GM23248 (cell line): Measurements from ENCODE around the gene ZMAT3. TPM values are rescaled to one million over a fixed set of nuclear protein-coding genes. Genes with fewer than 3 reads are reported as not detected.

ENCODE experiments used
- DNase-seq: peaks from one replicate; pipeline ENCODE4 v3.0.0-alpha.2; 2015
- H2AFZ ChIP-seq: fragments of 200-600 bp; sonication (generic); 2 replicates; pipeline ENCODE4 v1.6.1; 2016; ENCODE audit warnings: antibody characterized with exemption
- H3F3A ChIP-seq: fragments of 200-600 bp; sonication (generic); 2 replicates; pipeline ENCODE4 v1.6.1; 2016; ENCODE audit warnings: mild to moderate bottlenecking, antibody characterized with exemption, mixed run types; ENCODE audit not compliant: insufficient read depth
- H3K27ac ChIP-seq: fragments of 200-600 bp; sonication (generic); 2 replicates; pipeline ENCODE4 v1.5.1; 2016; ENCODE audit warnings: mild to moderate bottlenecking
- H3K27me3 ChIP-seq: fragments of 200-600 bp; sonication (generic); replicated peaks from 2 replicates; pipeline ENCODE4 v1.6.1; 2016; ENCODE audit warnings: mild to moderate bottlenecking; ENCODE audit not compliant: insufficient read depth
- H3K36me3 ChIP-seq: fragments of 200-600 bp; sonication (generic); 2 replicates; pipeline ENCODE4 v1.6.1; 2016; ENCODE audit warnings: low read depth, mild to moderate bottlenecking
- H3K4me1 ChIP-seq: fragments of 200-600 bp; sonication (generic); 2 replicates; pipeline ENCODE4 v1.6.1; 2016; ENCODE audit warnings: mild to moderate bottlenecking; ENCODE audit not compliant: insufficient read depth
- H3K4me2 ChIP-seq: fragments of 200-600 bp; sonication (generic); one replicate; pipeline ENCODE4 v1.6.1; 2016; ENCODE audit warnings: mild to moderate bottlenecking; ENCODE audit not compliant: unreplicated experiment
- H3K4me3 ChIP-seq: fragments of 200-600 bp; sonication (generic); 2 replicates; pipeline ENCODE4 v1.5.1; 2016; ENCODE audit warnings: mild to moderate bottlenecking
- H3K79me2 ChIP-seq: fragments of 200-600 bp; sonication (generic); 2 replicates; pipeline ENCODE4 v1.6.1; 2016; ENCODE audit warnings: mild to moderate bottlenecking; ENCODE audit not compliant: insufficient read depth
- H3K9ac ChIP-seq: fragments of 200-600 bp; sonication (generic); 2 replicates; pipeline ENCODE4 v1.6.1; 2016; ENCODE audit warnings: mild to moderate bottlenecking
- H3K9me2 ChIP-seq: fragments of 200-600 bp; sonication (generic); 2 replicates; pipeline ENCODE4 v1.6.1; 2016; ENCODE audit warnings: mixed run types, mild to moderate bottlenecking, moderate library complexity; ENCODE audit not compliant: insufficient read depth
- H3K9me3 ChIP-seq: fragments of 200-600 bp; sonication (generic); one replicate; pipeline ENCODE4 v1.6.1; 2017; ENCODE audit warnings: low read depth
- H4K20me1 ChIP-seq: fragments of 200-600 bp; sonication (generic); 2 replicates; pipeline ENCODE4 v1.6.0; 2016; ENCODE audit not compliant: insufficient read depth
- EZH2 ChIP-seq: fragments of 200-600 bp; sonication (generic); IDR thresholded peaks from 2 replicates; pipeline ENCODE4 v1.6.1; 2018; ENCODE audit warnings: antibody characterized with exemption, mild to moderate bottlenecking; ENCODE audit not compliant: insufficient read depth, poor library complexity, severe bottlenecking
- EZH2phosphoT487 ChIP-seq: fragments of 200-600 bp; sonication (generic); IDR thresholded peaks from 2 replicates; pipeline ENCODE4 v1.6.1; 2018; ENCODE audit warnings: antibody characterized with exemption, moderate library complexity, mild to moderate bottlenecking, low read depth; ENCODE audit not compliant: insufficient read depth
- WGBS, 2 experiments: methylation state at CpG; one replicate each; pipeline ENCODE4 v1.1.6; 2015 to 2017; ENCODE audit warnings: low lambda C conversion rate in 2 of 2, low coverage in 1 of 2; ENCODE audit errors: missing lambda C conversion rate in 2 of 2; 5-methylcytosine and 5-hydroxymethylcytosine counted together
- in situ Hi-C: fragments of 300-500 bp; cut with MboI; formaldehyde crosslinking; loops from 2 replicates; pipeline ENCODE4 v1.15.0; 2020
- polyA plus RNA-seq: library from polyadenylated mRNA; unstranded; fragments of >200 nt; fragmentation: Nextera tagmentation; extraction: Ambion mirVana; gene quantifications from 2 replicates; pipeline ENCODE4 v1.2.1, GENCODE V29; 2016
- total RNA-seq: library from RNA; depleted of rRNA; stranded (reverse); fragments of >200 nt; shearing (Covaris generic); gene quantifications from 2 replicates; pipeline ENCODE4 v1.2.3, GENCODE V29; 2014

The ZMAT3 gene
- total and polyA plus RNA-seq, 2 experiments from 2014 or later: 23.6 to 40.1 TPM

- Histone ChIP-seq H3K4me3 (no peak overlapping the region), H3K4me2 (no peak overlapping the region), H4K20me1 (no peaks in the 10 kb centered on the region), H3K36me3 (peaks cover 10% of the 10 kb centered on the region; the same call in 1 of the 2 replicates), H3F3A (no peaks in the 10 kb centered on the region), H2AFZ (no peak overlapping the region), H3K27ac (no peak overlapping the region), H3K9me2 (no peaks in the 10 kb centered on the region), H3K4me1 (no peaks in the 10 kb centered on the region), H3K27me3 (no peaks in the 10 kb centered on the region), H3K9ac (no peak overlapping the region), H3K9me3 (no peaks in the 10 kb centered on the region), H3K79me2 (no peaks in the 10 kb centered on the region)
- DNase-seq: no peak
- WGBS, 2 experiments: 10 to 25% methylated on average over 2 of the region's 2 CpGs
- in situ Hi-C loops: no loop called here
- TF ChIP-seq EZH2phosphoT487 (no peak), EZH2 (no peak)
Observed at GRCh38 chr3:178986456-178986855, 85.2 kb downstream of the ZMAT3 start.

GRCh38 chr3:178982137-178982536 is 89.5 kb downstream of the ZMAT3 start:
- WGBS, 2 experiments: 62 to 64% methylated on average over 4 of the region's 4 CpGs
- H3K27ac ChIP-seq: no peak overlapping the region
- H3K4me2 ChIP-seq: no peak overlapping the region
- no peaks in the 10 kb centered on the region for H3K79me2 ChIP-seq
- H4K20me1 ChIP-seq: no peaks in the 10 kb centered on the region
- no peaks in the 10 kb centered on the region for H3K9me2 ChIP-seq
- no peak for TF ChIP-seq EZH2
- TF ChIP-seq EZH2phosphoT487: no peak
- H2AFZ ChIP-seq: no peak overlapping the region
- no peaks in the 10 kb centered on the region for H3F3A ChIP-seq
- H3K27me3 ChIP-seq: no peaks in the 10 kb centered on the region
- H3K4me3 ChIP-seq: no peak overlapping the region
- H3K36me3 ChIP-seq: 0 out of 2 replicates have a peak, but pooled peaks cover 4% of the 10 kb centered on the region
- no peak overlapping the region for H3K9ac ChIP-seq
- no peaks in the 10 kb centered on the region for H3K4me1 ChIP-seq
- peak; percentile 62 for DNase-seq
- no peaks in the 10 kb centered on the region for H3K9me3 ChIP-seq
- in situ Hi-C loops: no loop called here

- TF ChIP-seq EZH2phosphoT487 (no peak), EZH2 (no peak)
Observed at GRCh38 chr3:178975320-178975719, 96.3 kb downstream of the ZMAT3 start.

DNA sequence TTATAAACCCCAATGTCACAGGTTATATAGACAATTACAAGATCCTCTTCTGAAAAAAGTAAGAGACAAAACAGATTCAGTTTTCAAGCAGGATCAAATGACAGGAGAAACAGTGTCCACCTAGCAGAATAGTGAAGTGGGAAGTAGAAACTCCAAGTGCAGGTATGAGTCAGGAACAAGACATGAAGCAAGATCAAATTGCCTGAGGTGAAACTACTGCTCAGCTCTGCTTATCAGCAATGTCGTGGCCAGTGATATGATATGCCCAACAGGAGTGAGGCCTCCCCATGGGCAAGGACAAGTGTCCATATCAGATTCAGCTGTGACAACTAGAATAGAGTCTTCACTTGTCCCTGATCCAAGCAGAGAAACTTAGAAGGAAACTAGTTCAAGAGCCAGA is 100.0 kb downstream of the ZMAT3 start:
- H3K36me3 ChIP-seq: no peaks in the 10 kb centered on the region
- H3K4me1 ChIP-seq: peaks cover 12% of the 10 kb centered on the region
- H3K79me2 ChIP-seq: no peaks in the 10 kb centered on the region
- no peak overlapping the region for H3K27ac ChIP-seq
- H2AFZ ChIP-seq: no peak overlapping the region
- H3K27me3 ChIP-seq: no peaks in the 10 kb centered on the region
- no peak overlapping the region for H3K4me2 ChIP-seq
- peak; percentile 10 for DNase-seq
- no peak for TF ChIP-seq EZH2
- no peak for TF ChIP-seq EZH2phosphoT487
- no peaks in the 10 kb centered on the region for H3K9me2 ChIP-seq
- 57 to 83% methylated on average over 1 of the region's 1 CpG for WGBS, 2 experiments
- H3F3A ChIP-seq: peaks cover 12% of the 10 kb centered on the region; the same call in 1 of the 2 replicates
- no peaks in the 10 kb centered on the region for H4K20me1 ChIP-seq
- H3K9me3 ChIP-seq: no peaks in the 10 kb centered on the region
- H3K4me3 ChIP-seq: no peak overlapping the region
- no peak overlapping the region for H3K9ac ChIP-seq
- in situ Hi-C loops: no loop called here

More at GRCh38 chr3:178975320-178975719, 96.3 kb downstream of the ZMAT3 start:
- no peaks in the 10 kb centered on the region for H3K36me3 ChIP-seq
- H4K20me1 ChIP-seq: no peaks in the 10 kb centered on the region
- WGBS, 2 experiments: 54 to 58% methylated on average over 2 of the region's 2 CpGs
- H3K9me2 ChIP-seq: no peaks in the 10 kb centered on the region
- H3K9ac ChIP-seq: no peak overlapping the region
- in situ Hi-C loops: no loop called here
- no peak overlapping the region for H3K27ac ChIP-seq
- H3K4me3 ChIP-seq: no peak overlapping the region
- H3K4me1 ChIP-seq: no peaks in the 10 kb centered on the region
- no peak overlapping the region for H3K4me2 ChIP-seq
- no peaks in the 10 kb centered on the region for H3K79me2 ChIP-seq
- H3K27me3 ChIP-seq: no peaks in the 10 kb centered on the region
- no peaks in the 10 kb centered on the region for H3F3A ChIP-seq
- DNase-seq: no peak
- H2AFZ ChIP-seq: no peak overlapping the region
- no peaks in the 10 kb centered on the region for H3K9me3 ChIP-seq
